Lower leg skin (tissue), 3 donors: ENCODE results near the gene STAC2.

Source experiments
- POLR2A ChIP-seq, 2 donors: fragments of 450-650 bp; IDR thresholded peaks; one replicate each; pipeline ENCODE4 v1.6.1; 2016 to 2017; ENCODE audit warnings: antibody characterized with exemption in 2 of 2, mild to moderate bottlenecking in 1 of 2, moderate library complexity in 1 of 2
- TF ChIP-seq, protein P1 (sequence below), 3 donors: fragments of 450-650 bp; IDR thresholded peaks; one replicate each; pipeline ENCODE4 v1.5.1; 2016; ENCODE audit warnings: antibody characterized with exemption in 3 of 3, mild to moderate bottlenecking in 3 of 3, moderate library complexity in 2 of 3

DNA sequence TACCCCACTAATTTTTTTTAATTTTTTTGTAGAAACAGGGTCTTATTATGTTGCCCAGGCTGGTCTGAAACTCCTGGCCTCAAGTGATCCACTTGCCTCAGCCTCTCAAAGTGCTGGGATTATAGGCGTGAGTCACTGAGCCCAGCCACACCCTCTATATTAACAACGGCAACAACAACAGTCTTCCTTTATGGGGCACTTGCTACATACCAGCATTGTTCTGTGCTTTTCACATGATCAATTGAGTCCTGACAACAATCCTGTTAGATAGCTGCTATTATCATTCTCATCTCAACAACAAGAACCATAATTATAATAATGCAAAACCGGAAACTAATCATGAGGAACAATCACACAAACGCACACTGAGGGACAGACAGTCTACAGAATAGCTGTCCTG, 47.2 kb downstream of the STAC2 start:
- TF ChIP-seq, protein P1, sequence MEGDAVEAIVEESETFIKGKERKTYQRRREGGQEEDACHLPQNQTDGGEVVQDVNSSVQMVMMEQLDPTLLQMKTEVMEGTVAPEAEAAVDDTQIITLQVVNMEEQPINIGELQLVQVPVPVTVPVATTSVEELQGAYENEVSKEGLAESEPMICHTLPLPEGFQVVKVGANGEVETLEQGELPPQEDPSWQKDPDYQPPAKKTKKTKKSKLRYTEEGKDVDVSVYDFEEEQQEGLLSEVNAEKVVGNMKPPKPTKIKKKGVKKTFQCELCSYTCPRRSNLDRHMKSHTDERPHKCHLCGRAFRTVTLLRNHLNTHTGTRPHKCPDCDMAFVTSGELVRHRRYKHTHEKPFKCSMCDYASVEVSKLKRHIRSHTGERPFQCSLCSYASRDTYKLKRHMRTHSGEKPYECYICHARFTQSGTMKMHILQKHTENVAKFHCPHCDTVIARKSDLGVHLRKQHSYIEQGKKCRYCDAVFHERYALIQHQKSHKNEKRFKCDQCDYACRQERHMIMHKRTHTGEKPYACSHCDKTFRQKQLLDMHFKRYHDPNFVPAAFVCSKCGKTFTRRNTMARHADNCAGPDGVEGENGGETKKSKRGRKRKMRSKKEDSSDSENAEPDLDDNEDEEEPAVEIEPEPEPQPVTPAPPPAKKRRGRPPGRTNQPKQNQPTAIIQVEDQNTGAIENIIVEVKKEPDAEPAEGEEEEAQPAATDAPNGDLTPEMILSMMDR (IDR thresholded peaks at IDR 0.05): no peak
- no peak for TF ChIP-seq POLR2A (IDR thresholded peaks at IDR 0.05)
